NCI-H2081 treated with DMSO at 0.1 percent for 48 hours (cell line): Measurements from ENCODE around the gene TUBA1C.
"Not testable (repeated sequence)": the region's sequence is repeated elsewhere in the genome, so short reads cannot be mapped to it uniquely, and the experiment has no call there.

Experiments used
- DNase-seq: peaks from one replicate; lab custom pipeline; 2025; lab: John Stamatoyannopoulos, UW

TUBA1C gene

DNA sequence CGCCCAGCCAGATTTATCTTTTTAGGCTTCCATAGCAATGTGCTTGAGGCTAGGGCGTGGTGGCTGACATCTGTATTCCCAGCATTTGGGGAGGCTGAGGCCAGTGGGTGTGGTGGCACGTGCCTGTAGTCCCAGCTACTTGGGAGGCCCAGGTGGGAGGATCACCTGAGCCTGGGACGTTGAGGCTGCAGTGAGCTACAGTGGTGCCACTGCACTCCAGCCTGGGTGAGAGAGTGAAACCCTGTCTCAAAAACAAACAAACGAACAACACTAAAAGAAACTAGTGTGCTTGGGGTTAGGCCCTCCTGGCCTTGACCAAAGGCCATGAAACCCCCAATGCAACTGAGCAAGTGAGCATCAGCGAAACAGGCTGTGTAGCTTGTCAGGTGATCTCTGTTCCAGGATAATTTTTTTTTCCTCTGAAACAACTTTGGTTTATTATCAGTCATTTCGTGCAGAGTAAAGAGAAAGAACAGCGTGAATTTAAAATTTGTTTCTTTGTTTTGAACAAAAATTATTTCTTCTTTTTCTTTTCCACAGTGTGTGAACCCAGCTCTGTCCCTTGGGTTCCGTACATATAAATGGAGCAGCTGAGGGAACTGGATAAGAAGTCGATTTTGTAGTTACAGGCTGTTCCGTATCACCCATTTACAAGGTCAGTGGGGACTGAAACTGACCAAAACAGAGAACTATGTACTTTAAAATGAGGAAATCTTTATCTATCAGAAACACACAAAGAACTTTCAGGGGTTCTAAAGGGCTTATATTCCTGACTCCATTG lies 8.8 kb upstream of the TUBA1C start:
- DNase-seq: no peak

DNA sequence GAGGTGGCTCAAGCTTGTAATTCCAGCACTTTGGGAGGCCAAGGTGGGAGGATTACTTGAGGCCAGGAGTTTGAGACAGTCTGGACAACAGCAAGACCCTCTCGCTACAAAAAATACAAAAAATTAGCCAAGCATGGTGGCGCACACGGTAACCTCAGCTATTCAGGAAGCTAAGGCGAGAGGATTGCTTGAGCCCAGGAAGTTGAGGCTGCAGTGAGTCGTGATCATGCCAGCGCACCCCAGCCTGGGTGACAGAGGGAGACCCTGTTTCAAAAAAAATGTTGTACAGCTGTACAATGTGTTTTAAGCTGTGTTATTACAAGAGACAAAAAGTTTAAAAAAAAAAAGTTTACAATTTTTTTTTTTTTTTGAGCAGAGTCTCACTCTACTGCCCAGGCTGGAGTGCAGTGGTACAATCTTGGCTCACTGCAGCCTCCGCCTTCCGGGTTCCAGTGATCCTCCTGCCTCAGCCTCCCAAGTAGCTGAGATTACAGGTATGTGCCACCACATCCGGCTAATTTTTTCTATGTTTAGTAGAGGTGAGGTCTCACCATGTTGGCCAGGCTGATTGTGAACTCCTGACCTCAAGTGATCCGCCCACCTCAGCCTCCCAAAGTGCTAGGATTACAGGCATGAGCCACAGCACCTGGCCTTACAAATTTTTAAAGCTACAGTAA lies 7.2 kb upstream of the TUBA1C start:
- not testable (repeated sequence) for DNase-seq

DNA sequence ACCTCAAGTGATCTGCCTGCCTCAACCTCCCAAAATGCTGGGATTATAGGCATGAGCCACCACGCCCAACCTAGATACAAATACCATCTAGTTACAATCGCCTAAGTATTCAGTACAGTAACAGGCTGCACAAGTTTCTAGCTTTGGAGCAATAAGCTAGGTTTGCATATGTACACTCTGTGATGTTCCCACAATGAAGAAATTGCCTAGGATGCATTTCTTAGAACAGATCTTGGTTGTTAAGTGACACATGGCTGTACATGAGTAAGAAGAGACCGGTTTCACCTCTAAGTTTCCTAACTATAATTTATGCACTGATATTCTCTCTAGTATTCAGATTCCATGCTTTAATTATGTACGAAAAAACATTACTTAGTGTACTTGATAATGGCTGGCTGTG lies 5.4 kb upstream of the TUBA1C start:
- no peak for DNase-seq

DNA sequence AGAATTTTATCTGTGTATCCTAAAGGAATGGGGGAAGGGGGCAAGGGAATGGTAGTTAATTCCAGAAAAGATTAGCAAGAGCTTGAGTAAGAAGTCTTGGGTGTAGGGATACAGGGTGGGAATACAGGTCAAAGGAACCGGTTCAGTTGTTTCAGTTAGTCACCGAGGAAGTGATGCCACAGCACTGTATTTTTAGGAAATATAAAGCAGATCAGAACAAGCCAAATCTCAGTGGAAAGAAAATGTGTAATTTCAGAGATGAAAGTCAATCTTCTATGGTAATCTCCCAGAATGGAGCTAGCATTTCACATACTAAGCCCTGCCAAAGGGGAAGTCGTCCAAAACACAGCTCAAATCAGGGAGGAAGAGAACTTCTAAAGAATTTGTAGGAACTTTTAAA lies 4.7 kb upstream of the TUBA1C start:
- no peak for DNase-seq

DNA sequence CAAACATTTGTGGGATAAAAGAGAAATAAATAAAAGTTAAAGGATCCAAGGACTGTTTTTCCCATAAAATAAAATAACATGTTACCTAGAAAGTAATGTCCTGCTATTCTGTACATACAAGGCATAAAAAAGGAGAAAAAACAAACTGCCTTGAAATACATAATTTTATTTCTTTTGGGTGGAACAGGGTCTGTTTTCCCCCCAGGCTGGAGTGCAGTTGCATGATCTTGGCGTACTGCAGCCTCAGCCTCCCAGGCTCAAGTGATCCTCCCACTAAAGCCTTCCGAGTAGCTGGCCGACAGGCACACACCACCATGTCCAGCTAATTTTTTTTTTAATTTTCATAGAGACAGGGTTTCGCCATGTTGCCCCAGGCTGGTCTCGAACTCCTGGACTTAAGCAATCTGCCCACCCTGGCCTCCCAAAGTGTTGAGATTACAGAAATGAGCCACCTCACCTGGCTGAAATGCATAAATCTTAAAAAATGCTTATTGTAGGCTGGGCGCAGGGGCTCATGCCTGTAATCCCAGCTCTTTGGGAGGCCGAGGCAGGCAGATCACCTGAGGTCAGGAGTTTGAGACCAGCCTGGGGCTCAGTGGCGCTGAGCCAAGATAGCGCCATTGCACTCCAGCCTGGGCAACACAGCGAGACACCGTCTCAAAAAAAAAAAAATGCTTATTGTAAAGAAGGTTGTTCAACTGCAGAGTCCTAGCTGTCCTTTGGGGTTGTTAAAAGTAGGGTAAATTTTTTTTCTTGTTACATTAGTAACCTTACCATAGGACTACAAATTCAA lies 4.1 kb upstream of the TUBA1C start:
- no peak for DNase-seq

DNA sequence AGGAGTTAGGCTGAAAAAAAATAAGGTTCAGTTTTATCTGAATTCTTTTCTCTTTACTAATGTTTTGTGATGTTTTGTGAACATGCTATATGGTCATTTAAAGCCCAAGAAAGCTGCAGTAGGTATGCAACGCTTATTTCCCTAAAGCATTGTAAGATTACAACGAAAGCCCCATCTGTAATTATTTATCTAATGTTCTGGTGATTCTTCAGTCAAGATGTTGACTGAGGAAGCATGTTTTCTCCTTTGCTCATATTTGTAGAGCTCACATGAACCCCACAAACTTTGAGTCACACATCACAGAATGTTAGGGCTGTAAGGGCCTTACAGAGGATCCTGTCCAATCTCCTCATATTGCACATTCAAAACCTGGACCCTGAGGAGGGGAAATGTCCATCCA lies 3.2 kb upstream of the TUBA1C start:
- no peak for DNase-seq

DNA sequence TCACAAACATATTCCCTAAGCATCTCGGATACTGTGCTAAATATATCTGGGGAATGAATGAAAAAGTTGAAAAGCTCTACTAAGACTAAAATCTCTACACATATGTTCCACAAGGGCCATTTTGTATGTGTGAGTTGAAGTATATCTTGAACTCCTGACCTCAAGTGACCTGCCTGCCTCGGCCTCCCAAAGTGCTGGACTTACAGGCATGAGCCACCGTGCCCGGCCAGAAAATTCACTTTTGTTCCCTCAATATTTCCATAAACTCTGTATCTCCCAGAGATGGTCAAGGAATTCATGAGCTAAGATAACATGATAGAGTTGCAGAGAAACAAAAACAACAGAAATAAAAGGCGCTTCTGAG lies 1.5 kb upstream of the TUBA1C start:
- no peak for DNase-seq

DNA sequence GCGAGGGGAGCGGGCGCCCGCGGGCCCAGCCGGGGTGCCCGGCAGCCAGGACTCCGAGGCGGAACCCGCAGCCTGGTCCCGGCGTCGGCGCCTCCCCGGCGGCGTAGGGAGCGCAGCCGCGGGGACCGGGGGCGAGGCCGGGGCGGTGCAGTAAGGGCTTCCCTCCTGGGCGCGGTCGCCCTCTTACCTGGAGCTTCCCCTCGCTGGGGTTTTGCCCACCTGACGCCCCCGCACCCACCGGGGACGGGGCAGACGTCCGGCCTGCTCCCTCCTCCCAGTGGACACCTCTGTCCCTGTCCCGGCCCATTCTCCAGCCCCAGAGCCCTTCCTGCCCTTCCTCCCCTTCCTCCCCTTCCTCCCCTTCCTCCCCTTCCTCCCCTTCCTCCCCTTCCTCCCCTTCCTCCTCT lies 413 bp upstream of the TUBA1C start:
- DNase-seq: no peak

DNA sequence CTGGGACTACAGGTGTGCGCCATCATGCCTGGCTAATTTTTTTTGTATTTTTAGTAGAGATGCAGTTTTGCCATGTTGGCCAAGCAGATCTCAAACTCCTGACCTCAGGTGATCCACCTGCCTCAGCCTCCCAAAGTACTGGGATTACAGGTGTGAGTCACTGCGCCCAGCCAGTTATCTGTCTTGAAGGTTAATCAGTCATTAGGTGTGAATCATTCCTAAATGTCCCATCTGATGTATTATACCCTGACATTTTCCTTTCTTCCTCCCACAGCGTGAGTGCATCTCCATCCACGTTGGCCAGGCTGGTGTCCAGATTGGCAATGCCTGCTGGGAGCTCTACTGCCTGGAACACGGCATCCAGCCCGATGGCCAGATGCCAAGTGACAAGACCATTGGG lies 4.3 kb downstream of the TUBA1C start:
- DNase-seq: not testable (repeated sequence)

DNA sequence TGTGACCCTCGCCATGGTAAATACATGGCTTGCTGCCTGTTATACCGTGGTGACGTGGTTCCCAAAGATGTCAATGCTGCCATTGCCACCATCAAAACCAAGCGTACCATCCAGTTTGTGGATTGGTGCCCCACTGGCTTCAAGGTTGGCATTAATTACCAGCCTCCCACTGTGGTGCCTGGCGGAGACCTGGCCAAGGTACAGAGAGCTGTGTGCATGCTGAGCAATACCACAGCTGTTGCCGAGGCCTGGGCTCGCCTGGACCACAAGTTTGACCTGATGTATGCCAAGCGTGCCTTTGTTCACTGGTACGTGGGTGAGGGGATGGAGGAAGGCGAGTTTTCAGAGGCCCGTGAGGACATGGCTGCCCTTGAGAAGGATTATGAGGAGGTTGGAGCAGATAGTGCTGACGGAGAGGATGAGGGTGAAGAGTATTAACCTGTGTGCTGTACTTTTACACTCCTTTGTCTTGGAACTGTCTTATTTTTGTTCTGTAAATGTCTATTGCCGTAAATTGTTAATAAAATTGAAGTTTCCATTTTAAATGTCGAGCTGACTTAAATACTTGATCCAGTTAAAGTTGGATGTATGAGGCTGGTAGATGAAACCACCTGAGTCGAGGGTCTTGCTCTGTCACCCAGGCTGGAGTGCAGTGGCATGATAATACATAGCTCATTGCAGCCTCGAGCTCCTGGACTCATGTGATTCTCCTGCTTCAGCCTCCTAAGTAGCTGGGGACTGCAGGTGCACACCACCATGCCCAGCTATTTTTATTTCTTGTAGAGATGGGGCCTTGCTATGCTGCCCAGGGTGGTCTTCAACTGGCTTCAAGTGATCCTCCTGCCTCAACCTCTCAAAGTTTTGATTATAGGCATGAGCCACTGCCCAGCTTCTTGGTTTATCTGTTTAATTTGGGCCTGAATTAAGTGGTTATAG lies 8.2 kb downstream of the TUBA1C start:
- no peak for DNase-seq

DNA sequence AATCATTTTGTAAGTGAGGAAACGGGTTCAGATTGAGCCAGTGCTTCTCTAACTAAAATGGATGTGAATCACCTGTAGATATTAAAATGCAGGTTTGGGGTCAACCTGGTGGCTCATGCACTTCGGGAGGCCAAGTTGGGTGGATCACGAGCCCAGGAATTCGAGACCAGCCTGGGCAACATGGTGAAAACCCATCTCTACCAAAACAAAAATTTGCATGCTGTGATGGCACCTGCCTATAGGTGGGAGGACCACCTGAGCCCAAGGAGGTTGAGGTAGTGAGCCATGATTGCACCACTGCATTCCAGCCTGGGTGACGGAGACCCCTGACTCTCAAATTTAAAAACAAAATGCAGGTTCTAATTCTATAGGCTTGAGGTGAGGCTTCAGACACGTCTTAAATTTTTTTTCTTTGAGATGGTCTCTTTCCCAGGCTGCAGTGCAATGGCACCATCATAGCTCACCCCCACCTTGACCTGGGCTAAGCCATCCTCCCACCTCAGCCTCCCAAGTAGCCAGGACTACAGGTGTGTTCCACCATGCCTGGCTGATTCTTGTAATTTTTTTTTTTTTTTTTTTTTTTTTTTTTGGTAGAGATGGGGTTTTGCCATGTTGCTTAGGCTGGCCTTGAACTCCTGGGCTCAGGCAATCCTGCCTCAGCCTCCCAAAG lies 9.0 kb downstream of the TUBA1C start:
- DNase-seq: no peak

DNA sequence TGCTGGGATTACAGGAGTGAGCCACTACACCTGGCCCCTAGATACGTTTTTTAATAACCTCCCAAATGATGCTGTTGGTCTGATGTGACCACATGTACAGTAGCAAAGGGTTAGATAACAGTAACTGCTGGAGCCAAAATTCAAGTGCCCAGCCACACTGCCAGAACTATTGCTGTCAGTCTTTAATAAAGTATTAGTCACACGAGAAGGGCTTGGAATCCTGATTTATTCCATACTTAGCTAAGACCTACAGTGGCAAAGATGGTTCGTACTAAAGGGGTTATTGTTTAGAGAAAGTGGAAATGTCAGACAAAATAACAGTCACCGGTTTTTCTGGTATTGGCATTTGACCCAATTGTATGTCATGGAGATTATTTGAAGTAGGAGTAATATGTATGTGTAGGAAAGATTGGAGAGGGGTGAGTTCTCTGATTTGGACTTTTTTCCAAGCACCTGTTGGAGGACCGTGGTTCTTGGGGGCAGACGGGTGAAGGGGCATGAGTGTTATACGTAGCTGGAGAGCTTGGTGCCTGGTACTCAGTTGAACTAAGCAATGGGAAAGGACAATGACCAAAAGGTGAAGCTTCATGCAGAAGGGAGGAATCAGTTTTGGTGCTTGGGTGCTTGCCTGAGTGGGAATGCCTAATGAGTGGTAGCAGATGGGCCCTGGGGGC lies 9.7 kb downstream of the TUBA1C start:
- no peak for DNase-seq

DNA sequence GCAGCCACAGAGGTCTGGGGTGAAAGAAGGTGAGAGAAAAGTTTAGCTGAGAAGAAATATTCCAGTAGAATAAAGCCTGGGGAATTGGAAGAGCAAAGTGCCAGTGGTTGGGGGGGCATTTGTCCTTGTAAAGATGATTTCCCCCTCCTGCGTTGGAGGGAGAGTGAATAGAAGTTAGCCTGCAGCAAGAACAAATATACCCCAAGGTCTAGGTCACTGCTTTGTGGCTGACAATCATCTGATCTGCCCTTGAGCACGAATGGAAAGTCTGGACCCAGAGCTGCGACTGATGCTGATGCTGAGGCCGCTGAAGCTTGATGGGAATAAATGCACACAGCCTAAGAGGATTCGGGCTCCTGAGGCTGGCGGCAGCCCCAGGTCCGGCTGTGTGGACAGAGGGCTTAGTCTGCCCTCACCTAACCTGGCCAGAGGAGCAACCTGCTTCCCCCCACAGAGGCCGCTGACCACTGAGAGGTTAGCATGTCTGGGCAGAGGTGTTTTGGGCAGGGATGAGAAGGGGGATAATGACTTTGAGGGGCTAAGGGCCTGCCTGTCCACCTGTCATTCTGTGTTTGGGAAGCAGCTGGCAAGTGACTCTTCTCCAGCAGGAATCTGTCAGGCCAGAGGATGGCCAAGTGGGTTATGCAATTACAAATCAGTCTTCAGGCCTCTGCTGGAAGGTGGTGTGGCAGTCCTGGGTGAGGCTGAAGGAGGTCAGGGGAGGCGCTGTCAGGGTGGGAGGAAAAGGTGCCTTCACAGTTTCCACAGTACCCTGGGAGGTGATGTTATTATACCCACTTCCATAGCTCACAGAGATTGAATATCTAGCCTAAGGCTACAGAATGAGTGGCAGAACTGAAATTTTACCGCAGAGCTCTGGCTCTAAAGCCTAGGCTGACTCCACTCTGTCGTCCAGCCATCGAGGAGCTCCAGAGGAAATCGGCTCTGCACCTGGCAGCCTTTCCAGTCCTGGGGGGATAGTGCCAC lies 11.7 kb downstream of the TUBA1C start:
- no peak for DNase-seq

DNA sequence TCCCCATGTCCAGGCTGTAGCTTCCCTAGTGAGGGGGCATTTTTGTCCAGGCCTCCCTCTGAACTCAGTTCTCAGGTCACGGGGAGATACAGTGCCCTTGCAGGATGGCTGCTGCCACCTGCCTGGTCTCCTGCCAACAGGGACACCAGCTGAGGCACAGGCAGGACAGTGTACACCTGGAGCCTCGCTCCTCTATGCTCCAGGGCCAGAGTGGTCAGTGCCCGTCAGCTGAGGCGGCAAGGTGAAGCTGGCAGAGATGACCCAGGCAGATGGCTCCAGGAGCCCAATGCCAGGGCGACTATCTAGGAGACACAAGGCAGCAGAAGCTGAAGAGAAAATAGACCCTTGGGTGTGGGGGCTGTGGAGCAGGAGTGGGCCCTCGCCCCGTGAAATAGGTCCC lies 12.6 kb downstream of the TUBA1C start:
- no peak for DNase-seq

DNA sequence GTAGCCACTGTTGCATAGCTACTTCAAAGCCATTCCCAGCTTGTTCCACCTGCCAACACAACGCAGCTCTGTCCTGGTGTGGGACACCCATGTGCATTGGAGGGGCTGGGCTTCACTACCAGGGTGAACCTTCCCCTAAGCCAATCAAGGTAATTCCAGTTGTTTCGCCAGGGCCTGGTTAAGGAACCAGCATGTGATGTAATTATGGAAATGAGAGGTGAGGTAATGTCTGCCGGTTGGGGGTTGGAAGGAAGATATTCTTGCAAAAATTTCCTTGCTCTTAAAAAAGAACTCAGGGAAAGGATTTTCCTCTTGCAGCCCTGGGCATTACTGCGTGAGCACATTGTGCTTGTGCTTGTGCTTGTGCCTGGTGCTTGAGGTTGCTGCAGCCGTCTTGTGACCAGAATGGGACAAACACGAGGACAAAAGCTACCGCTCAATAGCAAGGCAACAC lies 14.9 kb downstream of the TUBA1C start:
- DNase-seq: no peak

DNA sequence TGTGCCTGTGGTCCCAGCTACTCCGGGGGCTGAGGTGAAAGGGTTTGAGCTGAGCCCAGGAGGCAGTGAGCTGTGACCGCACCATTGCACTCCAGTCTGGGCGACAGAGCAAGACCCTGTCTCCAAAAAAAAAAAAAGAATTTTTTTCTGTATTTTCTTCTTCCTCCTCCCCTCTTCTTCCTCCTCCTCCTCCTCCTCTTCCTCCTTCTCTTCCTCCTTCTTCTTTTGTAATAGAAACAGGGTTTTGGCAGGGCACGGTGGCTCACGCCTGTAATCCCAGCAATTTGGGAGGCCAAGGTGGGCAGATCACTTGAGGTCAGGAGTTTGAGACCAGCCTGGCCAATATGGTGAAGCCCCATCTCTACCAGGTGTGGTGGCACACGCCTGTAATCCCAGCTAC lies 15.7 kb downstream of the TUBA1C start:
- DNase-seq: not testable (repeated sequence)

DNA sequence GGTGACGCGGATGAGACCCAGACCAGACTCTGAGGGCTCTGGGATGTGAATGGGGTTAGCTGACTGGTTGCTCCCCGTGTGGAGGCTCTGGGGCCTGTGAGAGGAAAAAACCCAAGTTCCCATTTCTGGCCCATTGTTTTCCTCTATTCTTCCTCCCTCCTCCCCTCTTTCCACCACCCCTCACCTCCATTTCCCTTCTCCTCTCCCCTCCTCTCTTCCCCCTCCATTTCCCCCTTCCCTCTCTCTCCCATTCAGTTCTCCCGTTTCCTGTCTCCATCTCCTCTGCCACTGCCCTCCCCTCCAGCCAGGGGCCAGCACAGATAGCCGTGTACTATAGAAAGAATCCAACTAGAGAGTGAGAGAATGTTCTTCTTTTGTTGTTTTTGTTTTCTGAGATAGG lies 17.4 kb downstream of the TUBA1C start:
- DNase-seq: no peak

DNA sequence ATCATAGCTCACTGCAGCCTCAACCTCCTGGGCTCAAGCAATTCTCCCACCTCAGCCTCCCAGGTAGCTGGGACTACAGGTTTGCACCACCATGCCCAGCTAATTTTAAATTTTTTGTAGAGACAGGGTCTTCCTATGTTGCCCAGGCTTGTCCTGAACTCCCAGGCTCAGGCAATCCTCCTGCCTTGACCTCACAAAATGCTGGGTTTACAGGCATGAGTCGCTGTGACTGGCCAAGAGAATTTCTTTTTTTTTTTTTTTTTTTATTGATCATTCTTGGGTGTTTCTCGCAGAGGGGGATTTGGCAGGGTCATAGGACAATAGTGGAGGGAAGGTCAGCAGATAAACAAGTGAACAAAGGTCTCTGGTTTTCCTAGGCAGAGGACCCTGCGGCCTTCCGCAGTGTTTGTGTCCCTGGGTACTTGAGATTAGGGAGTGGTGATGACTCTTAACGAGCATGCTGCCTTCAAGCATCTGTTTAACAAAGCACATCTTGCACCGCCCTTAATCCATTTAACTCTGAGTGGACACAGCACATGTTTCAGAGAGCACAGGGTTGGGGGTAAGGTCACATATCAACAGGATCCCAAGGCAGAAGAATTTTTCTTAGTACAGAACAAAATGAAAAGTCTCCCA lies 18.0 kb downstream of the TUBA1C start:
- not testable (repeated sequence) for DNase-seq
